ENCODE data around the gene CASKIN2. TPM values are rescaled to one million over a fixed set of nuclear protein-coding genes. Genes with fewer than 3 reads are reported as not detected.
A peak's percentile ranks its signal among the peaks of the same experiment; 100 is the strongest.

CASKIN2 gene
- total RNA-seq, 2 donors from 2014 or later, result 0.33 to 0.98 TPM

- Mint-ChIP-seq H3K4me1 (ENCODE audit: low read depth in 2 of 2) (peaks cover 5 to 10% of the 10 kb centered on the region in 2 donors), H3K27me3 (no peaks in the 10 kb centered on the region), H3K27ac (peak overlapping the region in 1 of 2 donors; percentile 16)
Observed at GRCh38 chr17:75553295-75554110, 38.2 kb upstream of the CASKIN2 start.

GRCh38 chr17:75552425-75553294, 37.3 kb upstream of the CASKIN2 start:
- ATAC-seq (no peak), DNase-seq (ENCODE audit: low spot score) (no peak)
- Mint-ChIP-seq H3K27me3 (no peaks in the 10 kb centered on the region), H3K27ac (peak overlapping the region in 1 of 2 donors; percentile 16), H3K9me3 (no peaks in the 10 kb centered on the region), H3K4me1 (ENCODE audit: low read depth in 2 of 2) (peaks cover 5 to 10% of the 10 kb centered on the region in 2 donors), H3K4me3 (no peak overlapping the region), H3K36me3 (no peaks in the 10 kb centered on the region)

More at GRCh38 chr17:75553295-75554110, 38.2 kb upstream of the CASKIN2 start:
- Mint-ChIP-seq H3K36me3 (no peaks in the 10 kb centered on the region), H3K4me3 (no peak overlapping the region), H3K9me3 (no peaks in the 10 kb centered on the region)
- DNase-seq (ENCODE audit: low spot score) (no peak), ATAC-seq (no peak)

- no peaks in the 10 kb centered on the region for H3K27me3 Mint-ChIP-seq
- peak overlapping the region in 1 of 2 donors; percentile 40 for H3K27ac Mint-ChIP-seq
- ATAC-seq (no peak), DNase-seq (ENCODE audit: low spot score) (no peak)
- peaks cover 5 to 11% of the 10 kb centered on the region in 2 donors for H3K4me1 Mint-ChIP-seq (ENCODE audit: low read depth in 2 of 2)
- no peaks in the 10 kb centered on the region for H3K9me3 Mint-ChIP-seq
- no peaks in the 10 kb centered on the region for H3K36me3 Mint-ChIP-seq
- no peak overlapping the region for H3K4me3 Mint-ChIP-seq
Observed at GRCh38 chr17:75551266-75551665, 35.9 kb upstream of the CASKIN2 start.

DNA sequence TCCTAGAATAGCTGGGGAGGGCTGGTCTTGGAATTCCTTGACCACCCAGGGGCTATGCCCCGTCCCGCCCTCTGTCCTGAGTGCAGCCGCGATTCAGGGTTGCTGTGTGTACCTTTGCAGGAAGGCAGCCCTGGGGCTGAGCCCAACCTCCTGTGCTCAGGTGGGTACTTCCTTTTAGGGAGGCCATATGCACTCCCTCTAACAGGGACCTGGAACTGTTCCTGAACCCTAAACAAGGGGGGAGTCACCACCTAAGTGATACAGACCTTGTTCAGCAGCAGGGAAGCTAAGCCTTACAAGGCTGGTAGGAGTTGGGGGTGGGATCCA, 34.8 kb upstream of the CASKIN2 start:
- no peak for ATAC-seq
- Mint-ChIP-seq H3K27me3 (no peaks in the 10 kb centered on the region), H3K9me3 (no peaks in the 10 kb centered on the region), H3K27ac (no peak overlapping the region), H3K36me3 (no peaks in the 10 kb centered on the region), H3K4me1 (ENCODE audit: low read depth in 2 of 2) (peaks cover 5 to 15% of the 10 kb centered on the region in 2 donors), H3K4me3 (no peak overlapping the region)
- DNase-seq (ENCODE audit: low spot score), result no peak

GRCh38 chr17:75549246-75550138, 34.2 kb upstream of the CASKIN2 start:
- Mint-ChIP-seq H3K36me3 (no peaks in the 10 kb centered on the region), H3K9me3 (no peaks in the 10 kb centered on the region), H3K27ac (no peak overlapping the region), H3K4me1 (ENCODE audit: low read depth in 2 of 2) (peaks cover 5 to 15% of the 10 kb centered on the region in 2 donors), H3K4me3 (no peak overlapping the region), H3K27me3 (no peaks in the 10 kb centered on the region)
- ATAC-seq (peak in 1 of 2 donors; percentile 11), DNase-seq (ENCODE audit: low spot score) (no peak)

- no peaks in the 10 kb centered on the region for H3K27me3 Mint-ChIP-seq
- peaks cover 5 to 15% of the 10 kb centered on the region in 2 donors for H3K4me1 Mint-ChIP-seq (ENCODE audit: low read depth in 2 of 2)
- H3K27ac Mint-ChIP-seq, result no peak overlapping the region
- no peaks in the 10 kb centered on the region for H3K9me3 Mint-ChIP-seq
- DNase-seq (ENCODE audit: low spot score) (no peak), ATAC-seq (peak; percentile 68 to 73)
- no peaks in the 10 kb centered on the region for H3K36me3 Mint-ChIP-seq
- H3K4me3 Mint-ChIP-seq, result no peak overlapping the region
Observed at GRCh38 chr17:75548813-75549212, 33.5 kb upstream of the CASKIN2 start.

DNA sequence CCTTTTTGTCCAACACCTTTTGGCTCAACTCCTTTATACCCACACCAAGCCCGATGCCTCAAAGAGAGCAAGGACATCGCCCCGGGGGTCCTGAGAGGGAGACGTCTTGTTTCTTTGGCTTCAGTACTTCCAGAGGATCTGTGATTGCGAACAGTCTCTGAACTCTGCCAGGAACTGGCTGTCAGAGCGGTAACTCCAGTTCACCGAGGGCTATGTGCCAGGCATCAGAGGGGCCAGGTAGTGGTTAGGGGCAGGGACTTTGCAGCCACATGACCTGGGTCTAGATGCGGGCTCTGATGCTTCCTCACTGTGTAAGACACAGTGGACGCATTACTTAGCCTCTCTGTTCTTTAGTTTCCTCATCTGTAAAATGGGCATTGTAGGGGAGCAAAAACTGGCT, 31.8 kb upstream of the CASKIN2 start:
- H3K4me1 Mint-ChIP-seq (ENCODE audit: low read depth in 2 of 2), result peaks cover 5 to 18% of the 10 kb centered on the region in 2 donors
- DNase-seq (ENCODE audit: low spot score) (no peak), ATAC-seq (no peak)
- no peaks in the 10 kb centered on the region for H3K27me3 Mint-ChIP-seq
- peak overlapping the region in 1 of 2 donors; percentile 75 for H3K27ac Mint-ChIP-seq
- no peaks in the 10 kb centered on the region for H3K9me3 Mint-ChIP-seq
- no peak overlapping the region for H3K4me3 Mint-ChIP-seq
- no peaks in the 10 kb centered on the region for H3K36me3 Mint-ChIP-seq

DNA sequence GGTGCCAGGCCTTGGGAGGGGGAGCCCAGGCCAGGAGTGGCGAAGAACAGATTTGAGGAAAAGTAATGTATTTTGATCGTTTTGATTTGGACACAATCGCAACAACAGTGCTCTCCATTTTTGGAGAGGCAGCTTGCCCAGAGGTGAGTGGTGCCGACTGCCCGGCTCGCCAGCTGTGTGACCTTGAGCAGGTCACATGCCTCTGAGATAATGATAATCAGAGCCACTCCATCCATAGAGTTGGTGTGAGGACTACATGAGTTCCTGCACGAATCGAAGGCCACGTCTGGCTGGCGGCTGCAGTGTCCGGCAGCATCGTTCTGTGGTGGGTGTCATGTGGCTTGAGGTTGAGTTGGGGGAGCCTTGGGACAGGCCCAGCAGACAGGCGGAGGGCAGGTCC, 30.8 kb upstream of the CASKIN2 start:
- DNase-seq (ENCODE audit: low spot score), result no peak
- H3K27me3 Mint-ChIP-seq, result no peaks in the 10 kb centered on the region
- ATAC-seq, result no peak
- no peak overlapping the region for H3K4me3 Mint-ChIP-seq
- peak overlapping the region in 1 of 2 donors; percentile 67 for H3K27ac Mint-ChIP-seq
- H3K9me3 Mint-ChIP-seq, result no peaks in the 10 kb centered on the region
- peaks cover 5 to 21% of the 10 kb centered on the region in 2 donors for H3K4me1 Mint-ChIP-seq (ENCODE audit: low read depth in 2 of 2)
- H3K36me3 Mint-ChIP-seq, result no peaks in the 10 kb centered on the region

GRCh38 chr17:75544250-75544649, 28.9 kb upstream of the CASKIN2 start:
- Mint-ChIP-seq H3K27me3 (no peaks in the 10 kb centered on the region), H3K4me1 (ENCODE audit: low read depth in 2 of 2) (peaks cover 9 to 24% of the 10 kb centered on the region in 2 donors), H3K27ac (no peak overlapping the region), H3K9me3 (no peaks in the 10 kb centered on the region), H3K36me3 (no peaks in the 10 kb centered on the region), H3K4me3 (no peak overlapping the region)
- no peak for ATAC-seq
- DNase-seq (ENCODE audit: low spot score), result no peak

DNA sequence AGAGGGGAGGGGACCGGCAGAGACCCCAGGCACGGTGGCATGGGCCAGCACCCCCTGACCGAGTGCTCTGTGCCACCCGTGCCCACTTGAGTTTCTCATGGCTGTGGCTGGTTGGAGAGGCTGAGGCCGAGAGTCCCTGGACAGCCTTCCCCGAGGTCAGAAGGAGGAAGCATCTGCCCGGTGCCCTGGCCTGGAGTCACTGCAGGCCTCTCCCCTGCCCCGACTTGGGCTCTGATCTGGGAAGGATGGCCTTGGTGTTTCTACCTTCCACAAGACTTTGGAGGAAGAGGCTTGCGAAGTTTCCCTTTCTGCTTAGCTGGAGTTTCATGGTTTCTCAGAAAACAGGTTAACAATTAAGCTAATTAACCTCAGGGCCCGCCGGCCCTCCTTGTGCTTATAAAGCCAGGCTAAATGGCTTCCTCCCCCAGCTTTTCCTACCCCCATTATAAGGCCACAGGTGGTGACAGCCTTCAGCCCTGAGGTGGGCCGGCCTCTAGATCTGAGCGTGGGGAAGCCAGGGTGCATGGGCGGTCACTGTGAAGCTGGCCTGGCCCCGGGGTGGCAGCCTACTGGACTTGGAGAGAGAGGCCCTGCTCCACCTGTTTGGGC, 27.5 kb upstream of the CASKIN2 start:
- H3K27ac Mint-ChIP-seq, result no peak overlapping the region
- no peaks in the 10 kb centered on the region for H3K27me3 Mint-ChIP-seq
- no peaks in the 10 kb centered on the region for H3K9me3 Mint-ChIP-seq
- ATAC-seq (no peak), DNase-seq (ENCODE audit: low spot score) (no peak)
- no peaks in the 10 kb centered on the region for H3K36me3 Mint-ChIP-seq
- H3K4me1 Mint-ChIP-seq (ENCODE audit: low read depth in 2 of 2), result peaks cover 8 to 22% of the 10 kb centered on the region in 2 donors
- H3K4me3 Mint-ChIP-seq, result no peak overlapping the region

- no peaks in the 10 kb centered on the region for H3K27me3 Mint-ChIP-seq
- no peak for ATAC-seq
- H3K36me3 Mint-ChIP-seq, result no peaks in the 10 kb centered on the region
Observed at GRCh38 chr17:75542229-75542628, 26.9 kb upstream of the CASKIN2 start.

DNA sequence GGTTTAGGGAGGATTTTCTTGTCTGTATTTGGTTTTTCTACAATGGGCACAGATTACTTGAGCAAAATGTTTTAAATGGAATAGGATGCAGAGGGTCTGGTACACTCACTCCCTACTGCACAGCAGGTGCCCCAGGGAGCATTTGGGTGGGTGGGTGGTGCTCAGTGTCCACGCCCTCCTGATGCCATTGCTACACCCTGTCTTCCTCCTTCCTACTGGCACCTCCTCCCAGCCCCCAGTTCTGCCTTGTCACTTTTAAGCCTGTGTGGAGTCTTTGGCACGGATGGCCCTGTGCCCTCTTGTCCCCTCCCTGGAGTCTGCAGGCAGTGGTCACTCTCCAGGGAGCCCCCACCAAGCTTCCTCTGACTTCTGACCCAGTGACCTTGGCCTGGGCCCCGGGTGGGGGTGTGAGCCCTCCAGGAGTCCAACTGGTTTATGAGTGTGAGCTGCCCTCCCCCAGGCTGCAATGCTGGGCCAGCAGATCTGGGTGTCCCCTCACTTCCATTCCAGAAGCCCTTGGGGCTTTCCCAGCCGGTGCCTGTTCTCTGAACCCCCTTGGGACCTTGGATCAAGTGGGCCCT, 25.7 kb upstream of the CASKIN2 start:
- H3K27ac Mint-ChIP-seq, result no peak overlapping the region
- peaks cover 8 to 22% of the 10 kb centered on the region in 2 donors for H3K4me1 Mint-ChIP-seq (ENCODE audit: low read depth in 2 of 2)
- H3K9me3 Mint-ChIP-seq, result no peaks in the 10 kb centered on the region
- no peak overlapping the region for H3K4me3 Mint-ChIP-seq
- H3K36me3 Mint-ChIP-seq, result no peaks in the 10 kb centered on the region
- H3K27me3 Mint-ChIP-seq, result no peaks in the 10 kb centered on the region
- DNase-seq (ENCODE audit: low spot score), result no peak
- no peak for ATAC-seq

More at GRCh38 chr17:75542229-75542628, 26.9 kb upstream of the CASKIN2 start:
- Mint-ChIP-seq H3K4me3 (no peak overlapping the region), H3K4me1 (ENCODE audit: low read depth in 2 of 2) (peaks cover 8 to 22% of the 10 kb centered on the region in 2 donors), H3K9me3 (no peaks in the 10 kb centered on the region), H3K27ac (peak overlapping the region in 1 of 2 donors; percentile 60)
- DNase-seq (ENCODE audit: low spot score), result no peak

Measured in natural killer cell treated with Interleukin-12 subunit alpha and Interleukin-12 subunit beta and Interleukin-15 and Interleukin-18, amount 100 ng/mL, for 72 hours (primary cell).